Esophagus muscularis mucosa (tissue), 4 donors: ENCODE results near the gene PRCP. TPM values are rescaled to one million over a fixed set of nuclear protein-coding genes. Genes with fewer than 3 reads are reported as not detected.
A peak's percentile ranks its signal among the peaks of the same experiment; 100 is the strongest.

ENCODE experiments used
- DNase-seq: peaks from one replicate; pipeline ENCODE4 v3.0.0-alpha.2; 2017; ENCODE audit errors: extremely low spot score
- H3K27ac ChIP-seq, 4 donors: fragments of 200-600 bp; sonication (generic); replicated peaks in 1 of 4; 1 replicate in 3 of 4; 2 replicates in 1 of 4; pipeline ENCODE4 v1.5.1; 2016 to 2019; ENCODE audit warnings: mild to moderate bottlenecking in 1 of 4
- H3K27me3 ChIP-seq, 4 donors: fragments of 200-600 bp; sonication (generic); one replicate each; pipeline versions ENCODE4 v1.5.1 to v1.6.0; 2016 to 2019
- H3K36me3 ChIP-seq, 4 donors: fragments of 200-600 bp; sonication (generic); one replicate each; pipeline ENCODE4 v1.5.1; 2016 to 2019
- H3K4me1 ChIP-seq, 4 donors: fragments of 200-600 bp; sonication (generic); one replicate each; pipeline ENCODE4 v1.5.1; 2016 to 2019
- H3K4me3 ChIP-seq, 4 donors: fragments of 200-600 bp; sonication (generic); 1 replicate in 2 of 4; 2 replicates in 2 of 4; pipeline ENCODE4 v1.5.1; 2016 to 2019; ENCODE audit warnings: mild to moderate bottlenecking in 4 of 4, moderate library complexity in 1 of 4
- H3K9me3 ChIP-seq, 4 donors: fragments of 200-600 bp; sonication (generic); 1 replicate in 3 of 4; 2 replicates in 1 of 4; pipeline ENCODE4 v1.5.1; 2016 to 2019
- EP300 ChIP-seq: sonication (generic); formaldehyde crosslinking; IDR thresholded peaks from one replicate; pipeline ENCODE4 v1.6.1; 2017; ENCODE audit warnings: antibody characterized with exemption
- POLR2A ChIP-seq: fragments of 450-650 bp; IDR thresholded peaks from one replicate; pipeline ENCODE4 v1.6.1; 2017; ENCODE audit warnings: antibody characterized with exemption, moderate library complexity, mild to moderate bottlenecking, low read depth
- POLR2AphosphoS5 ChIP-seq, 2 donors: sonication (generic); formaldehyde crosslinking; IDR thresholded peaks; one replicate each; pipeline ENCODE4 v1.6.1; 2017; ENCODE audit warnings: antibody characterized with exemption in 2 of 2
- WGBS: methylation state at CpG from one replicate; pipeline ENCODE4 v1.1.5; 2018; 5-methylcytosine and 5-hydroxymethylcytosine counted together
- intact Hi-C: fragments of 100-400 bp; cut with DNase I; formaldehyde crosslinking; loops from one replicate; pipeline ENCODE4 v1.15.1; 2023
- total RNA-seq, 4 donors: library from RNA; depleted of rRNA; stranded (reverse); fragments of >200 nt; gene quantifications; one replicate each; pipeline versions ENCODE4 v1.1.0 to v1.2.1, GENCODE V29; 2016
- TF ChIP-seq, protein P1 (sequence below), 3 experiments: fragments of 200-600 bp in 2 of 3; fragments of 450-650 bp in 1 of 3; sonication (generic) in 2 of 3; IDR thresholded peaks; one replicate each; pipeline ENCODE4 v1.5.1; 2017 to 2019; ENCODE audit warnings: antibody characterized with exemption in 3 of 3, mild to moderate bottlenecking in 2 of 3, moderate library complexity in 1 of 3

The PRCP gene
- total RNA-seq, 4 donors from 2014 or later, result 29.1 to 46.2 (median 35.0) TPM

DNA sequence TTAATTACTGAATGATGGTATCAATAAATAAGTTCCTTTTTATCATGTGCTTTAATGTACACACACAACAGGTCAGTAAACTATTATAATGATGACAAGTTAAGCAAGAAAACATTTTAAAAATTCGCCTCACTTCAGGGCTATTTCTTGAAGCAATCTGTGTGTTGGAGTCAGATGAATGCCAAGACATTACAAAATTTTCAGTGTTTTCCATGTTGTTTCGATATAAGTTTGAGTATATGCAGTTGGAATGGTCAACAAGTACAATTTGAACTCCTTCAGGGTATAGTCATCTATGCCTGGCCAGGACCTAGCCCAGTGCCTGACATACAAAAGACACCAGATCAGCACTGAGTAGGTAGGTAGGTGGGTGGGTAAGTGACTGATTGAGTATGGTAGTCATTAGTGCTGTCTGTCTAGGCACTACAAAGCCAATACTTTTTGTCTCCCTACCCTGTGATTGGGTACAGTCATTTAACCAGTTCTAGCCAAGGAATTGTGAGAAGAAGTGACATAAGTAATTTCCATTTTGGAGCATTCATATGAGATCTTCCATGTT lies 7.5 kb downstream of the PRCP start:
- intact Hi-C loops, result no loop called here
- Histone ChIP-seq H3K27me3 (no peaks in the 10 kb centered on the region), H3K27ac (no peak overlapping the region), H3K9me3 (no peaks in the 10 kb centered on the region), H3K4me1 (peaks cover 6 to 32% (median 18%) of the 10 kb centered on the region in 4 donors), H3K36me3 (no peaks in the 10 kb centered on the region), H3K4me3 (no peak overlapping the region)
- no peak for DNase-seq
- WGBS, result 95% methylated on average over 2 of the region's 2 CpGs
- TF ChIP-seq, protein P1, sequence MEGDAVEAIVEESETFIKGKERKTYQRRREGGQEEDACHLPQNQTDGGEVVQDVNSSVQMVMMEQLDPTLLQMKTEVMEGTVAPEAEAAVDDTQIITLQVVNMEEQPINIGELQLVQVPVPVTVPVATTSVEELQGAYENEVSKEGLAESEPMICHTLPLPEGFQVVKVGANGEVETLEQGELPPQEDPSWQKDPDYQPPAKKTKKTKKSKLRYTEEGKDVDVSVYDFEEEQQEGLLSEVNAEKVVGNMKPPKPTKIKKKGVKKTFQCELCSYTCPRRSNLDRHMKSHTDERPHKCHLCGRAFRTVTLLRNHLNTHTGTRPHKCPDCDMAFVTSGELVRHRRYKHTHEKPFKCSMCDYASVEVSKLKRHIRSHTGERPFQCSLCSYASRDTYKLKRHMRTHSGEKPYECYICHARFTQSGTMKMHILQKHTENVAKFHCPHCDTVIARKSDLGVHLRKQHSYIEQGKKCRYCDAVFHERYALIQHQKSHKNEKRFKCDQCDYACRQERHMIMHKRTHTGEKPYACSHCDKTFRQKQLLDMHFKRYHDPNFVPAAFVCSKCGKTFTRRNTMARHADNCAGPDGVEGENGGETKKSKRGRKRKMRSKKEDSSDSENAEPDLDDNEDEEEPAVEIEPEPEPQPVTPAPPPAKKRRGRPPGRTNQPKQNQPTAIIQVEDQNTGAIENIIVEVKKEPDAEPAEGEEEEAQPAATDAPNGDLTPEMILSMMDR (IDR thresholded peaks at IDR 0.05), result no peak
- TF ChIP-seq POLR2AphosphoS5 (IDR thresholded peaks at IDR 0.05), result no peak
- TF ChIP-seq POLR2A, result no peak
- no peak for TF ChIP-seq EP300

DNA sequence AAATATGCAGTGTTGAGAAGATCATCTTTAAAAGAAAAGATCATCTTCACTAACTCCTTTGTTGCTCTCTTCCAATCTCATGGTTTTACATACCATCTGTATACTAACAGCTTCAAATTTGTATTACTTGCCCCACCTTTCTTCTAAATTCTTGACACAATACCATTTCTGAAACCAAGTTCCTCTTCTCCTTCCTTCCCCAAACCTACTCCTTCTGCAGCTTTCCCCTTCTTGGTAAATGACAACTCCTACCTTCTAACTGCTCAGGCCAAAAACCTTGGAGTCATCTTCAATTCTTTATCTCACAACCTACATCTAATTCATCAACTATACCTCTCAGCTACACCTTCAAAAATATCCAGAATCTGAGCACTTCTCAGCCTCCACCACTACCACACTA lies 9.3 kb downstream of the PRCP start:
- Histone ChIP-seq H3K27me3 (no peaks in the 10 kb centered on the region), H3K9me3 (no peaks in the 10 kb centered on the region), H3K36me3 (no peaks in the 10 kb centered on the region), H3K27ac (no peak overlapping the region), H3K4me3 (no peak overlapping the region), H3K4me1 (peaks cover 6 to 24% (median 15%) of the 10 kb centered on the region in 4 donors)
- DNase-seq, result no peak
- no peak for TF ChIP-seq EP300
- no peak for TF ChIP-seq POLR2A
- intact Hi-C loops, result no loop called here

DNA sequence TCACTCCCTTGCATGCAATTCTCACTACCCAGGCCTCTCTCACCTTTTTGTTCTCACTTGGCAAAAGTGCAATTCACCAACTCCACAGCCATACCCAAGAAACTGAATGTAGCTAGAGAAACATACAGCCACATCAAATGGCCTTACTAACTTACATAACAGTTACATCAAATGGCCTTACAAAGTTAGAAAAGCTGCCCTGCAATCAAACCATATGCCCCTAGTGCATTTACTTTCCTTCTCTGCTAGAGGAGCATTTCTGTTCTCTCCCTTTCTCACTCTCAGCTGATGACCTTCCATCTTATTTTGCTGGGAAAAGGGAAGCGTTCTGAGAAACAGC lies 10.3 kb downstream of the PRCP start:
- H3K36me3 ChIP-seq, result no peaks in the 10 kb centered on the region
- intact Hi-C loops, result no loop called here
- peaks cover 6 to 23% (median 14%) of the 10 kb centered on the region in 4 donors for H3K4me1 ChIP-seq
- no peak overlapping the region for H3K4me3 ChIP-seq
- 78% methylated on average over 1 of the region's 1 CpG for WGBS
- no peak overlapping the region for H3K27ac ChIP-seq
- H3K9me3 ChIP-seq, result no peaks in the 10 kb centered on the region
- DNase-seq, result no peak
- no peaks in the 10 kb centered on the region for H3K27me3 ChIP-seq
- TF ChIP-seq POLR2A (no peak), EP300 (no peak), POLR2AphosphoS5 (IDR thresholded peaks at IDR 0.05) (no peak)
- TF ChIP-seq, protein P1 (IDR thresholded peaks at IDR 0.05), result no peak

DNA sequence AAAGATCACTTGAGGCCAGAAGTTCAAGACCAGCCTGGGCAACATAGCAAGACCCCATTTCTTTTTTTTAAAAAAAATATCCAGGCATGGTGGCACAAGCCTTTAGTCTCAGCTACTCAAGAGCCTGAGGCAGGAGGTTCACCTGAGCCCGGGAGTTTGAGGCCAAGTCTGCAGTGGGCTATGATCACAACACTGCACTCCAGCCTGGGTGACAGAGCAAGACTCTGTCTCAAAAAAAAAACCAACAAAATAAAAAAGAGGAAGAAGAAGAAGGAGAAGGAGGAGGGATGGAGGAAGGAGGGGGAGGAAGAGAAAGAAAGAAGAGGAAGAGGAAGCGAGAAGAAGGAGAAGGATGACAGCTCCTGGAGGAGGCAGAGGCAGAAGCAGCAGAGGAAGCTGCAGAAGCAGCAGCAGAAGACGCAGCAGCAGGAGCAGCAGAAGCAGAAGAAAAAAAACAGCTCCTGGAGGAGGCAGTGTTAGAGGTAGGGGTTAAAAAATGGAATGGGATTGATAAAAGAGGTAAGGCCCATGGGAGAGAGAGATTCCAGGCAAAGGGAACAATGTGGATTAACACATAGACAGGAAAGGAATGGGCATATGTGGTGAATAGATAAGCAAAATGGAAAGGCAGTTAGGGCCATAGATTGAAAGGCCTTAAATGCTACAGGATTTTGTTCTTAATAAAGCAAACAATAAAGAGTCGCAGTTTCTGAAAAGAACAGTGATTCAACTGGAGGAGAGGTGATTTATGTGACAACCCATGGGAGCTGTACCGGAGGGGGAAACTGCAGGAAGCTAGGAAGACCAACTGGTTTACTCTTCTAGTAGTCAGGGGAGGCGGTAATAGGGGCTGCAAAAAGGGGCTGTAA lies 10.9 kb downstream of the PRCP start:
- H3K4me1 ChIP-seq, result peaks cover 12 to 23% (median 15%) of the 10 kb centered on the region in 4 donors
- no peaks in the 10 kb centered on the region for H3K36me3 ChIP-seq
- no peak overlapping the region for H3K27ac ChIP-seq
- intact Hi-C loops, result no loop called here
- no peaks in the 10 kb centered on the region for H3K9me3 ChIP-seq
- WGBS, result 69% methylated on average over 6 of the region's 6 CpGs
- H3K27me3 ChIP-seq, result no peaks in the 10 kb centered on the region
- DNase-seq, result no peak
- H3K4me3 ChIP-seq, result no peak overlapping the region
- TF ChIP-seq EP300, result no peak
- no peak for TF ChIP-seq POLR2A
- TF ChIP-seq, protein P1 (IDR thresholded peaks at IDR 0.05), result no peak
- TF ChIP-seq POLR2AphosphoS5 (IDR thresholded peaks at IDR 0.05), result peak in 1 of 2 donors; percentile 15

DNA sequence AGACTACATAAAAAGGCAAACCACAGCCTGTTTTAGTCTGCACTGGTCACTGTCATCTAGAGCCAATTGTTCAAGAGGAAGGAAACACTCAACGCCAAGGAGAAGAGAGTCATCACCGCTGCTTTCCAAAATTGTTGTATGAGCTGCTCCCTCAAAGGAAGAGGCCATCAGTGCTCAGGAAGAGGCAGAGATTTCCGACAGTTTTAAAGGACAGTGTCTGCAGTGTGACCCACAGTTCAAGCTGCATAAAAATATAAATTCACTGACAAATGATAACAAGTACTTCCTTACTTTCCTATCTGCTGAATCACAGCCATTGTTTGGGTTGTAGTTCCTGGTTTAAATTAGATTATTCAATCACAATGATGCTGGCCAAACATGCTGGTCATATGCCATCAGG lies 16.4 kb downstream of the PRCP start:
- TF ChIP-seq POLR2AphosphoS5 (IDR thresholded peaks at IDR 0.05) (peak; percentile 44 to 47), POLR2A (no peak), EP300 (no peak)
- TF ChIP-seq, protein P1 (IDR thresholded peaks at IDR 0.05), result no peak
- H3K27ac ChIP-seq, result no peak overlapping the region
- H3K36me3 ChIP-seq, result peaks cover 0 to 3% (median 1%) of the 10 kb centered on the region in 4 donors
- H3K27me3 ChIP-seq, result no peaks in the 10 kb centered on the region
- intact Hi-C loops, result no loop called here
- no peak for DNase-seq
- H3K4me3 ChIP-seq, result no peak overlapping the region
- H3K9me3 ChIP-seq, result no peaks in the 10 kb centered on the region
- H3K4me1 ChIP-seq, result peaks cover 4 to 20% (median 13%) of the 10 kb centered on the region in 4 donors
- WGBS, result 69% methylated on average over 3 of the region's 3 CpGs
